ENCODE results near the gene EPHX1. TPM values are rescaled to one million over a fixed set of nuclear protein-coding genes. Genes with fewer than 3 reads are reported as not detected.
"Not testable (repeated sequence)": the region's sequence is repeated elsewhere in the genome, so short reads cannot be mapped to it uniquely, and the experiment has no call there.

Gene EPHX1
- total RNA-seq, 1 experiment from 2014 or later: 4.6 TPM

DNA sequence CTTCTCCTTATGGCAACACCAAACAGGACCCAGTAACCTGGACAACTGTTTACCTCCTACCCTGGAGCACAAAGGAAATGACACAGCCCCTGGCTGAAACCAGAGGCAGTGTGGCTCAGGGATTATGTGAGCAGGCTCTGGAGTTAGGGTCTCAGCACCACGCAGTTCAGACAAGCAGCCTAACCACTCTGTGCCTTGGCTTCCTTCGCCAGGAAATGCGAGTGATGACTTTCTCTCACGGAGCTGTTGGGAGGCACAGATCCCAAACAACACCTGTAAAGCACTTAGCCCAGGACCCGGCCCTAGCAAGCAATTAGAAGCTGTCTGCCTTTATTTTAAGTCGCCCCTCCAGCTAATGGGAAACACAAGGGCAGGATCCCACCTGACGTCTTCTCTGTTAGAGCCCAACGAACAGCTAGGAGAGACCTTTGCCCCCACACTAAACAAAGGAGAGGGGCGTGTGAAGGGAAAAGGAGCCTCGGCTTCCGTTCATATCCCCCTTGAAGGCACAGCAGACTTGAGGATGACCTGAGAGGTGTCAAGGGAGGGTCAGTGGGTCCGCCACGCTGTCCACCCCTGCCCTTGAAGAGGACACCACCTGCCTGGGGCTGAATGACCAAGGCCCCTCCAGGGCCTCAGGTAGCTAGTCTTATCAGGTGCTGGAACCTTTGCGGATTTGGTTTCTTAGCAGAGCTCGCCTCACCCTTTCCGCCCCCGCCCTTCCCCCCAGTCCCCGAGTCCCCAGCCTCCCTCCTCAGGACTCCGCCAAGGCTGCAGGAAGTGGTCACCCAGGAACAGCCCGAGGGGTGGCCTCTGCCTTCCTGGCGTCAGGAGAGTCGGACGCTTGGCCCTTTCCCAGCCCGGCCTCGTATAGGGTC, 71.4 kb downstream of the EPHX1 start:
- DNase-seq (ENCODE audit: low read depth): peak; percentile 75

DNA sequence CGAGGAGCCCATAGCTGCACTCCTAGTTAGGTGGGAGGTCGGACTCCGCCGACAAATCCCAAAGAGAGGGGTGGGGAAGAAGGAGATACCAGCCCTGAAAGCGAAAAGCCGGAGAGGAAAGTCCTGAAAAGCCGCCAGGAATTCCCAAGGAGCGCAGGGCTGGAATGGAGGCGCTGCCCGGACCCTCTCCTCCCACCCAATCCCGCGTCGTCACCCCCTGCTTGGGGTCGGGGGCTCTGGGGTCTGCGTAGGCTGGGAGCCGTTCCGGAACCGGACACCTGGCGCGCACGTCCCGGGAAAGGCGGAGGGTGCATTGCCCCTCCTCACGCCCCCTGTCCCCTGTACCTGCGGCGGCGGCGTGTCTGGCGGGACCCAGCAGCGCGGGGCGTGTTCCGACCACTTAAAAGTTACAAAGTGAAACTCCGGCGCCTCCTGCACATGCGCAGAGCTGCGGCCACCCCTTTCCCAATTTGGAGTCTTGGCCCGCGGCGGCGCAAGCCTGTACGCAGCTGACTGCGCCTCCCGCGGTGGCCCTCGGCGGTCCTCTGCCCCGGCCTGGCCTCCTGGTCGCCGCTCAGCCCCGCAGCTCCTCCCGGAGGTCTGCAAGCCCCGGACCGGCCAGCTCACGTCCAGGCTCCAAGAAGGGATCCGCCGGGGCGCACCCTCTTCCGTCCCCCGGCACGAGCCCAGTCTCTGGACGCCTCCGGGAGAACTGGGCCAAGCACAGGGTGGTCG, 72.2 kb downstream of the EPHX1 start, which contains the start of gene TMEM63A:
Gene TMEM63A, minus strand, starts transcription at position 422 of the 735 bp plus-strand sequence. CDS start 4,800 bp downstream, outside the sequence.
- peak; percentile 88 for DNase-seq (ENCODE audit: low read depth)

DNA sequence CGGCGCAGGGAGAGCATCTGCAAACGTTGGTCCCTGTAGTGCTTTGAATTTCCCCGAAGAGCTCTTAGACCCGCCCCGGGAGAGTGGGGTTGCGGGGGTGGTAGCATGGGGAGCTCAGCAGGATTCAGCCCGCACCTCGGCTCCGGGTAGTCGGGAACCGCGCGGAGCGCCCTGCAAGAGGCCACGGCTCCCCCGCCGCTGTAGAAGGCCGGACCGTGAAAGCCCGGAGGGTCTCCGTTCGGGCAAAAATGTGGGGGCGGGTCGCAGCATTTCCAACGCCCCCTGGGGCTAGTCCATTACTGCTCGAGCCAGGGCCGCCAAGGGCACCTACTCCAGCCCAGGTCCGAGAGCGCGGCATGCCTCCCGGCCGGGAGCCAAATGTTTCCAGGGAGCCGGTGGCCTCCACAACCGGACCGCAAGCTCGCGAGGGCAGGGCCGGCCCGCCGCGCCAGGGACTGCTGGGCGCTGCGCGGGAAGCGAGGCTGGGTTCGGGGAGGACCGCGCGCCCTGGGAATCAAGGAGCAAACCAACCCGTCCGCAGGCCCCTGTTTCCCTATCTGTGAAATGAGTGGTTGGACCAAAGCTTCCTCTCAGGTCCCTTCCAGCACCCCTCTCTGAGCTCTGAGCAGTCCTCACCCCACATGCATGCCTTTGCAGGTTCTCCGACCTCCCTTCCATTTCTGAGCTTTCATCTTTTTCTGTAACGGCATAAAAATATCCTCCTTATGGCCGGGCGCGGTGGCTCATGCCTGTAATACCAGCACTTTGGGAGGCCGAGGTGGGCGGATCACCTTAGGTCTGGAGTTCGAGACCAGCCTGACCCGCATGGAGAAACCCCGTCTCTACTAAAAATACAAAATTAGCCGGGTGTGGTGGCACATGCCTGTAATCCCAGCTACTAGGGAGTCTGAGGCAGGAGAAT, 73.0 kb downstream of the EPHX1 start:
- peak; percentile 50 for DNase-seq (ENCODE audit: low read depth)

DNA sequence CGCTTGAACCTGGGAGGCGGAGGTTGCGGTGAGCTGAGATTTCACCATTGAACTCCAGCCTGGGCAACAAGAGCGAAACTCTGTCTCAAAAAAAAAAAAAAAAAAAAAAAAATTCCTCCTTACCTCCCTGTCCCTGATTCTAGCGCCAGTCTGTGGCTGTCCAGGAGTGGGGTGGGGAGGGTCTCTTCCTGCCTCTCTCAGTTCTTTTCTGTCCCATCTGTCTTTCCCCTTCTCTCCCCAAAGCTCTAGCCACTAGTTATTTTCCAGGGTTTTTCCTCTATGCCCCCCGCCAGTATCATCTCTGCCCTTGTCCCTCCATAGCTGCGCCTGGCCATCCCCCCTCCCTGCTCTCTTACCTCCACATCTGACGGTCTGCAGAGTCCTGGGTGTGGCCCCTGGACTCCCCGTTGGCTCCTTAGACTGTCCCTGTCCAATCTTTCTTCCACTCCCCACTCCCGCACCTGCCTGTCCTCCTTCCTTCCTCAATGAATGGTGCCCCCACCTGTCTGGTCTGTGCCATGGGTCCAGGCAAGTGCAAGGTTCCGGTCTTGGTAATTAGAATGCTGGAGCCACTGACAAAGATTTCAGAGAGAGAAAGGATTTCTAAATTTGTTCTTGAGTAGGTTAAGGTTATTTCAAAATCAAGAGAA, 73.8 kb downstream of the EPHX1 start:
- DNase-seq (ENCODE audit: low read depth): no peak

GRCh38 chr1:225885336-225885735, 75.4 kb downstream of the EPHX1 start:
- DNase-seq (ENCODE audit: low read depth): no peak

- no peak for DNase-seq (ENCODE audit: low read depth)
Observed at GRCh38 chr1:225886159-225887029, 76.5 kb downstream of the EPHX1 start.

DNA sequence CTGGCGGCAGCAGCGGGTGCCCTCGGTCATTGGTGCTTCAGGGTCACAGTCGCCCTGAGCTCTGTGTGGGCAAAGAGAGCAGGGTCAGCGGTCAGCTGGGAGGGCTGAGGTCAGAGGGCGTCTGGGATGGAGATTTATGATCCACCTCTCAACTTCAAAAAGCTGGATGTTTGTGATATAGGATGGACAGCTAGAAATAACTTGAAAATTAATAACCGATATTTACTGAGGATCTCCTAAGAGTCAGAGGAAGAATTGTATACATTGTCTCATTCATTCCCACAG, 77.0 kb downstream of the EPHX1 start:
- no peak for DNase-seq (ENCODE audit: low read depth)

DNA sequence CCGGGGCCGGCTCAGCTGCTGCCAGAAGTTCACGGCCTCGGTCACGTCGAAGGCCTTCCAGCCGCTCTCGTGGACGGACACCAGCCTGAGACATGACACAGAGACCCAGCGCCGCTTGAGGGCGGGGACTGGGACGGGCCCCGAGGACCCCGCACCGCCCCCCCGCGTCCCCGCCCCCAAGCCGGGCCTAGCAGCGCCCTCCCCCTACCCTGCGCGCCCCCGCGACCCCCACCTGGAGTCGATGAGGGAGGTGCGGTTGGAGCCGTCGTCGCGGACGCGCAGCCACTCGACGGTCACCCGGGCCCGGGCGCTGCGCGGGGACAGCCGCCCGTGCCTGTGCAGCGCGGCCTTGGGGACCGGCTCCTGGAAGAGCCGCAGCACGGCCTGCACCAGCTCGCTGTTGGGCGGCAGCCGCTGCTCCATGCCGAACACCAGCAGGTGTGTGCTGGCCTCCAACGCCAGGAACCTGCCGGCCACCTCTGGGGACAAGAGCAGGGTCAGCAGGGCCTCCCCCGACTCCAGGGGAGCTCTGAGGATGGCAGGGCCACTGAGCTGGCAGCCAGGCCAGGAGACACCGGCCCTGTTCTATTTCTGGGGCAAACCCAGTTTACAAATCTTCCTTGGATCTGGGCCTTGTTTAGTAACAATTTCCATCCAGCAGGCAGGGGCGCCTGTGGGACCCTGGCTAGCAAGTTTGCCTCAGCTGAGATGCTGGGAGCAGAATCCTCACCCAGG, 77.8 kb downstream of the EPHX1 start:
- DNase-seq (ENCODE audit: low read depth): not testable (repeated sequence)

DNA sequence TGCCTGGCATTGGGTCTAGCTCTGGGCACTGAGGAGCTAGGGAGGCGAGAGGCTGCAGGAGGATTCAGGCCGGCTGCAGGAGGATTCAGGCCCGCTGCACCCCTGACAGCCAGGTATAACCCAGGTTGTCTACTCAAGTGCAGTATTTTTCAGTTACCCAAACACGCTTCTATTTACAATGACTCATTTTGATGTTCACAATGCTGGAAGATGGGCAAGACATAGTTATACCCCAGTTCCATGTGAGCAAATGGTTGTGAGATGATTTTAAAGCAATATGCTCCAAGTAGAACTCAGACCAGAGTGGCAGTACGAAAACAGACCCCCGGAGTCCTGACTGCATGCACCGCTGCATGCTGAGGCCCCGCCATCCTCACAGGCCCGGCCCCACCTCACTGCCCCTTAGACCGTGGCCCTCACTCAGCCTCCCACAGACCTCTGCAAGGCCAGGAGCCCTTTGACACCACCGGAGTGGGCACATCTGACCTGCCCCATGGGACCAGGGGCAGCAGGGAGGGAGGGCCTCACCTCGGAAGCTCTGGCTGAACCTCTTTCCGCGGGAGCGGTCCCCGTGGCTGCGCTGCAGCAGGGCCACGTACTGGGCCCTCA, 78.5 kb downstream of the EPHX1 start:
- no peak for DNase-seq (ENCODE audit: low read depth)

DNA sequence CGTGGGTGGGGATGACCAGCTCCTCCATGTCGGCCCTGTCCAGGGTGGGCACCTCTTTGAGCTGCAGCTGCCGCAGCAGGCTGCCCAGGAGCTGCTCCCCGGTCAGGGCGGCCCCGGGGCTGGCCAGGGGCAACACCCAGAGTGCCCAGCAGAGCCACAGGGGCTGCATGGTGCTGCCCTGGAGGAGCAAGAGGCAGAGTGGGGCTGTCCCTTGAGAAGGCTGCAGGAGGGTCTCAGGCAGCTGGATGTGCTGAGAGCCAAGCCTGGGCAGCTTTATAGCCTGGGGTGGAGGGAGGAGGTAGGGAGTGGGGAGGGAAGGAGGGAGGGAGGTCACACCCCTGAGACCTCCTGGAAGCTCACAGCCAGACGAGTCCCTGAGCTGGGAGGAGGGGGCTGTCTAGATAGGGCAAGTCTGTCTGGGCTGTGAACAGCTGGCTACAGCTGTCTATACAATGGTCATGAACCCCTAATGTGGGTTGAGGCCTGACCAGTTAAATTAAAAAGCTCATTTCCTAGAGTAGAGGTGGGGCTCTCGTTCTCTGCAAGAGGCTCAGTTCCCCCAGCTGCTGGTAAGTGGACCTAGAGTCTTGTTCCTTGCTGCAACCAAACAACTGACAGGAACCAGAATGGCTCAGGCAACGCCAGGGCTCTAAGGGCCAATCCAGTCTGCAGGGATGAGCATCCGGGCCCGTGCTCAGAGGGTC, 79.1 kb downstream of the EPHX1 start, which contains the start of gene LEFTY1:
Gene LEFTY1, minus strand, starts transcription at position 249 of the 704 bp plus-strand sequence. Its CDS starts 80 bp downstream, at position 169.
- DNase-seq (ENCODE audit: low read depth): no peak

GRCh38 chr1:225889743-225890142, 79.8 kb downstream of the EPHX1 start:
- DNase-seq (ENCODE audit: low read depth): no peak

GRCh38 chr1:225890346-225891228, 80.7 kb downstream of the EPHX1 start:
- DNase-seq (ENCODE audit: low read depth): no peak

DNA sequence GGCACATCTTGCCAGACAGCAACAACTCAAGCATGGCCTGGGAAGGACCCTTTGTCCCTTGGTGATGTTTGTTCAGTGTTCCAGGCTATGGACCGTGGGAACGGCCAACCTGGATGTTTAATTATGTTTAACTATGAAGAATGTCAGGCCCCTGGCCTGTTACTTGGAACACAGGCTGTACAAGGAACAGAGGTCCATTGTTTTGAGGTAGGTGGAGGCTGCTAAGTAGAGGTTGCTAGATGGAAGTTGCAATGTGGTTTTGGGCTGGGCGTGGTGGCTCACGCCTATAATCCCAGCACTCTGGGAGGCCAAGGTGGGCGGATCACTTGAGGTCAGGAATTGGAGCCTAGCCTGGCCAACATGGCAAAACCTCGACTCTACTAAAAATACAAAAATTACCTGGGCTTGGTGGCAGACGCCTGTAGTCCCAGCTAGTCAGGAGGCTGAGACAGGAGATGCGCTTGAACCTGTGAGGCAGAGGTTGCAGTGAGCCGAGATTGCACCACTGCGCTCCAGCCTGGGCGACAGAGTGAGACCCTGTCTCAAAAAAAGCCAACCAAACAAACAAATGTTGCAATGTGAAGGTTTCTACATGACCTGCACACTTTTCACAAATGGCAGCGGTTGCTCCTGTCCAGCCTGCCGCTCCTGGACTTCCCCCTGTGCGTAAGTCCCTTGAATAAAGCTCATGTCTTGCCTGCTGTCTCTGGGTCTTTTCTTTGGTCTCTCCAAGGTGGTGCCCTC, 81.5 kb downstream of the EPHX1 start:
- peak; percentile 29 for DNase-seq (ENCODE audit: low read depth)

DNA sequence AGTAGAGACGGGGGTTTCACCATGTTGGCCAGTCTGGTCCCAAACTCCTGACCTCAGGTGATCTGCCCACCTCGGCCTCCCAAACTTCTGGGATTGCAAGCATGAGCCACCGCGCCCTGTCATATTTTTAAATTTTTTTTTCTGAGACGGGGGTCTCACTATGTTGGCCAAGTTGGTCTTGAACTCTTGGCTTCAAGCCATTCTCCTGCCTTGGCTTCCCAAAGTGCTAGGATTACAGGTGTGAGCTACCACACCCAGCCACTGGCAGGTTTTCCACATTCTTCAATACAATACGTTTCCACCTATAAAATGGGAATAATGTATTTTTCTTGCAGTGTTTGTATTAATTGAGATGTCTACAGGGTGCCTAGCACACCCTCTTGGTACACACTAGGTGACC, 82.4 kb downstream of the EPHX1 start:
- no peak for DNase-seq (ENCODE audit: low read depth)
